ENCODE results near the gene S100PBP.
"Not testable (repeated sequence)": the region's sequence is repeated elsewhere in the genome, so short reads cannot be mapped to it uniquely, and the experiment has no call there.

Gene S100PBP

GRCh38 chr1:32786856-32787255 lies 30.6 kb upstream of the S100PBP start:
- peak in 1 of 2 donors; percentile 16 for DNase-seq

GRCh38 chr1:32789356-32789755 lies 28.1 kb upstream of the S100PBP start:
- not testable (repeated sequence) for DNase-seq

- DNase-seq: no peak
Measured at GRCh38 chr1:32791881-32792280, 25.6 kb upstream of the S100PBP start.

- not testable (repeated sequence) for DNase-seq
Measured at GRCh38 chr1:32795763-32796162, 21.7 kb upstream of the S100PBP start.

- no peak for DNase-seq
Measured at GRCh38 chr1:32797456-32797855, 20.0 kb upstream of the S100PBP start.

GRCh38 chr1:32798191-32798590 lies 19.3 kb upstream of the S100PBP start:
- DNase-seq: no peak

- peak in 1 of 2 donors; percentile 64 for DNase-seq
Measured at GRCh38 chr1:32798679-32799416, 18.6 kb upstream of the S100PBP start.

- DNase-seq: peak; percentile 19 to 54
Measured at GRCh38 chr1:32801096-32801715, 16.2 kb upstream of the S100PBP start.

- DNase-seq: not testable (repeated sequence)
Measured at GRCh38 chr1:32804460-32804859, 13.0 kb upstream of the S100PBP start.

GRCh38 chr1:32806290-32806689 lies 11.2 kb upstream of the S100PBP start:
- no peak for DNase-seq

GRCh38 chr1:32806910-32807523 lies 10.4 kb upstream of the S100PBP start:
- DNase-seq: no peak

- no peak for DNase-seq
Measured at GRCh38 chr1:32808580-32808979, 8.9 kb upstream of the S100PBP start.

- DNase-seq: no peak
Measured at GRCh38 chr1:32810358-32810757, 7.1 kb upstream of the S100PBP start.

GRCh38 chr1:32811265-32811664 lies 6.2 kb upstream of the S100PBP start:
- no peak for DNase-seq

- DNase-seq: no peak
Measured at GRCh38 chr1:32811917-32812316, 5.5 kb upstream of the S100PBP start.

GRCh38 chr1:32813941-32814739 lies 3.3 kb upstream of the S100PBP start:
- no peak for DNase-seq

GRCh38 chr1:32816676-32817158 lies 736 bp upstream of the S100PBP start:
- no peak for DNase-seq

- peak in 1 of 2 donors; percentile 25 for DNase-seq
Measured at GRCh38 chr1:32817815-32818786, 648 bp downstream of the S100PBP start.

- peak; percentile 8 to 41 for DNase-seq
Measured at GRCh38 chr1:32818804-32819541, 1.5 kb downstream of the S100PBP start.

GRCh38 chr1:32825181-32825580 lies 7.7 kb downstream of the S100PBP start:
- no peak for DNase-seq

- DNase-seq: no peak
Measured at GRCh38 chr1:32828341-32828740, 10.9 kb downstream of the S100PBP start.

All from CD4-positive, alpha-beta T cell treated with Interleukin-1 beta for 1 hour (primary cell).